DMS79 treated with DMSO at 0.1 percent for 48 hours (cell line): ENCODE results near the gene GPD1L.

ENCODE experiments used
- DNase-seq: peaks from one replicate; lab custom pipeline; 2025; lab: John Stamatoyannopoulos, UW

GPD1L gene

GRCh38 chr3:32137870-32138269 is 31.4 kb downstream of the GPD1L start:
- DNase-seq, result no peak

- DNase-seq, result no peak
Measured at GRCh38 chr3:32138545-32139104, 32.2 kb downstream of the GPD1L start.

GRCh38 chr3:32140943-32141342 is 34.5 kb downstream of the GPD1L start:
- DNase-seq, result no peak

GRCh38 chr3:32143849-32144757 is 37.7 kb downstream of the GPD1L start:
- DNase-seq, result peak; percentile 49

- no peak for DNase-seq
Measured at GRCh38 chr3:32146746-32147211, 40.4 kb downstream of the GPD1L start.

- no peak for DNase-seq
Measured at GRCh38 chr3:32147509-32147908, 41.1 kb downstream of the GPD1L start.

- DNase-seq, result no peak
Measured at GRCh38 chr3:32147933-32148332, 41.5 kb downstream of the GPD1L start.

GRCh38 chr3:32148351-32148750 is 41.9 kb downstream of the GPD1L start:
- no peak for DNase-seq

- no peak for DNase-seq
Measured at GRCh38 chr3:32153414-32154204, 47.2 kb downstream of the GPD1L start.

- DNase-seq, result no peak
Measured at GRCh38 chr3:32154205-32154579, 47.8 kb downstream of the GPD1L start.

GRCh38 chr3:32155117-32155516 is 48.7 kb downstream of the GPD1L start:
- DNase-seq, result no peak

- no peak for DNase-seq
Measured at GRCh38 chr3:32157600-32158264, 51.3 kb downstream of the GPD1L start.

GRCh38 chr3:32160706-32161214 is 54.3 kb downstream of the GPD1L start:
- DNase-seq, result no peak

GRCh38 chr3:32165442-32165841 is 59.0 kb downstream of the GPD1L start:
- DNase-seq, result no peak

- no peak for DNase-seq
Measured at GRCh38 chr3:32166654-32167053, 60.2 kb downstream of the GPD1L start.

GRCh38 chr3:32172420-32172819 is 66.0 kb downstream of the GPD1L start:
- DNase-seq, result no peak

GRCh38 chr3:32175607-32176197 is 69.3 kb downstream of the GPD1L start:
- peak; percentile 18 for DNase-seq

GRCh38 chr3:32176989-32177701 is 70.7 kb downstream of the GPD1L start:
- peak; percentile 1 for DNase-seq

GRCh38 chr3:32177702-32178198 is 71.3 kb downstream of the GPD1L start:
- no peak for DNase-seq

GRCh38 chr3:32180141-32180784 is 73.8 kb downstream of the GPD1L start:
- no peak for DNase-seq
